NCI-H1105 (cell line): Measurements from ENCODE around the gene MST1.
"Not testable (repeated sequence)": the region's sequence is repeated elsewhere in the genome, so short reads cannot be mapped to it uniquely, and the experiment has no call there.

Experiments used
- DNase-seq: peaks from one replicate; lab custom pipeline; 2025; lab: John Stamatoyannopoulos, UW

The MST1 gene

GRCh38 chr3:49700453-49701128 lies 11.3 kb upstream of the MST1 start:
- DNase-seq = no peak

DNA sequence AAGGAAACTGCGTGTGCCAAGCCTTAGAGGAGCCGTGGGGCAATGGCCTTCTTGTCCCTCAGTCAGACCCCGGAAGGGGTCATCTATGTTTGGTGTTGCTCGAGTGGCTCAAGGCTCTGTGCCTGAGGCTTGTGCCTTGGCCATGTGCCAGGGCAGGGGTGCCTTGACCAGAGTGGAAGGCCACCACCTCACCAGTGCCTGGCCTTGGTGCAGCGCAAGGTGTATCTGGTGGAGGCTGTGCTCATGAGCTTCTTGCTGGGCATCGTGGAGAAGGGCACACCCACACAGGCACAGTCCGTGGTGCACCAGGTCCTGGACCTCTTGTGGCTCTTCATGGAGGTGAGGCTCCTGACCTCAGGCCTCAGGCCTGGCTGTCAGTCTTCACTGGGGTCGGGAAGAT lies 10.7 kb upstream of the MST1 start:
- no peak for DNase-seq

DNA sequence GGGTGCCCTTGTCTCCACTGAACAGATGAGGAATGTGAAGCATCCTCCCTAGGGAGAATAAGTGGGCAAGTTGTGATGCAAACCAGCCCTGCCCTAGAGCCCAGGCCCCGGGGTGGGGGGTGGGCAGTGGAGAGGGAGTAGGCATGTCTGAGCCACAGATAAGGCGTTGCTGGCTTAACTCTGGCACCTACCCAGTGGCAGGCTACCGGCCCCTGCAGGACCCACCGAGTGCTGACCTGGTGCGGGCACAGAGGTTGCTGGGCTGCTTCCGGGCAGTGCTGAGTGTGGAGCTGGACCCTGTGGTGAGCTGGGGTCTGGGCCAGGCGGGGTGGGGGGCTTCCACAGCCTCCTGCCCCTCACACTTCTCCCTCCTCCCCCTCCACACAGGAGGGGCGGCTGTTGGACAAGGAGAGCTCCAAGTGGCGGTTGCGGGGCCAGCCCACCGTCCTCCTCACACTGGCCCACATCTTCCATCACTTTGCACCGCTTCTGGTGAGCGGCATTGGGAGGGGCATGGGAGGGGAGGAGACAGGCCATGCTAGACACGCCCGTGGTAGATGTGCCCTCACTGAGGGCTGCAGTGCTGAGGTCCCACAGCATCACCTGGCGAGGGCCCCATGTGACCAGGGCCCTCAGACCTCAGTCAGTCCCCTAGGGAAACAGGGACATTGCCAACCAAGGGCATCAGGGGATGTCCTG lies 10.2 kb upstream of the MST1 start:
- DNase-seq = no peak

DNA sequence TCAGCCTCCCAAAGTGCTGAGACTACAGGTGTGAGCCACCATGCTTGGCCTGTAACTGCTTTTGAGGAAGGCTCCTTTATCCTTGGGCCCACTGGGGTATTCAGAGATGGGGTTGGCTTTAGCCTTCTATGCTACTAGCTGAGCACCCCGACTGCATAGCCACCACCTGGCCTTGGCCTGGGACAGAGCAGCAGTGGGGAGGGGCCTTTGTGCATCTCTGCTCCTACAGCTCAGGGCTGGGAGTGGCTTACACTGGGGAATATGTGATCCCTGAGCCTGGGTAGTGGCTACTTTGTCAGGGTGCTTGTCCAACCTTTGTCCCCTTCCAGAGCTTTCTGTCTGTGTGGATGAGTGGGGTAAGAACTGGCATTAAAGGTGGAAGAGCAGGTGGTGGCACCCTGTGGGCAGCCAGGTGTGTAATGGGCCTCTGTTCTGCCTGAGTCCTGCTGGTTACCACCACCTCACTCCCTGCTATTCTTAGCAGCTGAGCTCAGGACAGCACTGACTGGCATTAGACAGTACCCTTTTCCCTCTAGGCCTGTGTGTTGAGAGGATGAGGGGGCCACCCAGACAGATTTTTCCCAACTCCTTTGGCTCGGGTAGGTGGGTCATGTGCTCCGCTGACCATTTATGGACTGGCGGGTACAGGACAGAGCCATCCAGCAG lies 6.2 kb upstream of the MST1 start:
- DNase-seq = not testable (repeated sequence)

GRCh38 chr3:49694409-49695070 lies 5.3 kb upstream of the MST1 start:
- DNase-seq = not testable (repeated sequence)

DNA sequence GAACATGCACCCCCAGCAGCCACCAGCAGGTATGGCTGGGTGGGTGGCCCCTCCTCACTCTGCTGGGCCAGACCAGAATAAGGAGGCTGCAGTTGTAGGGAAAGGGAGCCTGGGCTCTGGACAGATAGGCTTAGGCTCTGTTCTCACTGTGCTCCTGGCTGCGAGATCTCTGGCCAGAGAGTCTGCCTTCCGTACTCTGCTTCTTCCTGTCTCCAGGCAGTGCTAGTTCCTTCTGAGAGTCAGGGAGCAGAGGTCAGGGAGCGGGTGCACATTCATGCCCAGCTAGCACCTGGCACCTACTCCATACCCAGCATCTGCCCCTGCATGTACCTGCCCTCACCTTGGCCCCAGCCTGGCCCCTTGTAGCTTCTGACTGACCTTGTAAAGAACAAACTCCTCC lies 2.2 kb upstream of the MST1 start:
- DNase-seq = not testable (repeated sequence)

GRCh38 chr3:49690856-49691255 lies 1.6 kb upstream of the MST1 start:
- DNase-seq = not testable (repeated sequence)

DNA sequence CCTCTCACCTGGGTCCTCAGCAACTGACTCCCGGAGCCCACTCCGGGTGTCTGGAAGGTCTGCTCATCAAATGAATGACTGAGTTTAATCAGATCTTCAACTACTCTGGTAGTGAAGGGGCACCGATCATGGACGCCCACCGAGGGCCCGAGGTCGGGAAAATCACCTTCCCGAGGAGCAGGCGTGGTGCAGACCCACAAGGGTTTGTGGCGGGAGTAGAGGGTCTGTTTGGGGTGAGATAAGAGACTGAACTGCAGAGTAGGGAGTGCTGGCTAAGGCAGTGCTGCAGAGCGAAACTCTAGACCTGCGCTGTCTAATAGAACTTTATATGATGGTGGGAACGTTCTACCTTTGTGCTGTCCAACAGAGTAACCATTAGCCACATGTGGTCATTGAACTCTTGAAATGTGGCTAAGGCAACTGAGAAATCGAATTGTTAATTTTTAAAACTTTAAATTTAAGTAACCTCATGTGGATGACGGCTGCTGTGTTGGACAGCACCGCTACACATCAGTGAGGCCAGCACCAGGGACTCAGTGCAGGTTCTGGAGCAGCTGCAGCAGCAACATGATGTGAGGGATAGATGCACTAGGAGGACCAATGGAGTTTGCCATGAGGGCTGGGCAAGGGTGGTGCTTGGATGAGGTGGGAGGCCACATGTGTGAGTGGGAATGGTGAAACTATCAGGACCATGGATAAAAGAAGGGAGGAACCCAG lies 792 bp upstream of the MST1 start:
- not testable (repeated sequence) for DNase-seq

GRCh38 chr3:49688338-49689045 lies 782 bp downstream of the MST1 start:
- DNase-seq = not testable (repeated sequence)

DNA sequence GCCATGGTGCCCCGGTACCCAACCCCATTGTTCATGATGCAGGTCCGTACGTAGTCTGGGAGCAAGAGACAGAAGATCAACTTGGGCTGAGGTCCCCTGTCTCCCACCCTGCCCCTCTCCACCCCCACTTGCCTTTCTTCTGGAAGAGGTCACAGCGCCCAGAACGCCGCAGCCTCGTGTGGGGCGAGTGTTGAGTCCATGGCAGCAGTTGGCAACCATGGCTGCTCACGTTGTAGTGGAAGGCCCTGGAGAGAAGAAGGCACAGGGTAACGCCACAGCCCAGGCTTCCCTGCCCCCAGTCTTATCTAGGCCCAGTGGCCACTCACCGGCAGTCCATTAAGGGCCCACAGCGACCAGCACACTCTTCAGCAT lies 1.9 kb downstream of the MST1 start:
- DNase-seq = not testable (repeated sequence)

- not testable (repeated sequence) for DNase-seq
Measured at GRCh38 chr3:49686769-49687423, 2.4 kb downstream of the MST1 start.

DNA sequence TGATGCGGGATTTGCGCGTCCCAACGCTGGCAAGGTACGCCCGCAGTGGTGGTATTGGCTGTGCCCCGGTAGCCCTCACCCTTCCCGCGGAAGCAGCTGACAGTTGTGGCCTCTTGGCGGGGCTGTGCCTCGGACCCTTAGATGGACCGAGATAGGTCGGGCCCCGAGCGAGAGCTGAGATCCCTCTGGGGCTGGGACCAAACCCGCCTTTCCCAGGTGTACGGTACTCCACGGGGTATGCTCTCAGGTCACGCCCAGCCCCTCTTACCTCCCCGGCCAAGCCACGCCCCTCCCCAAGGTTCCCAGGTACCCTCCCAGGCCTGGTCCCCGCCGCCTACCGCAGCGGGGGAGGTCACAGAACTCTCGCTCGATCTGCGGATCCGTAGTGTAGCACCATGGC lies 2.9 kb downstream of the MST1 start:
- not testable (repeated sequence) for DNase-seq

- not testable (repeated sequence) for DNase-seq
Measured at GRCh38 chr3:49685846-49686245, 3.4 kb downstream of the MST1 start.

GRCh38 chr3:49685103-49685502 lies 4.2 kb downstream of the MST1 start:
- DNase-seq = not testable (repeated sequence)

- DNase-seq = not testable (repeated sequence)
Measured at GRCh38 chr3:49684453-49684852, 4.8 kb downstream of the MST1 start.

GRCh38 chr3:49683162-49683561 lies 6.1 kb downstream of the MST1 start:
- no peak for DNase-seq

- no peak for DNase-seq
Measured at GRCh38 chr3:49681543-49681942, 7.7 kb downstream of the MST1 start.

- no peak for DNase-seq
Measured at GRCh38 chr3:49681232-49681522, 8.1 kb downstream of the MST1 start.

- DNase-seq = no peak
Measured at GRCh38 chr3:49680493-49681231, 8.6 kb downstream of the MST1 start.

GRCh38 chr3:49675912-49676311 lies 13.4 kb downstream of the MST1 start:
- DNase-seq = no peak
